Parathyroid adenoma (tissue), 2 donors: ENCODE measurements around the gene TMEM132A.
A peak's percentile ranks its signal among the peaks of the same experiment; 100 is the strongest.
"Not testable (repeated sequence)": the region's sequence is repeated elsewhere in the genome, so short reads cannot be mapped to it uniquely, and the experiment has no call there.

Experiments used
- H2AFZ ChIP-seq: fragments of 300-600 bp; sonication (generic); one replicate; pipeline ENCODE4 v1.7.0; 2017; ENCODE audit warnings: antibody characterized with exemption, mild to moderate bottlenecking
- H3K27ac ChIP-seq: fragments of 300-600 bp; sonication (generic); one replicate; pipeline ENCODE4 v1.7.0; 2017
- H3K27me3 ChIP-seq: fragments of 300-600 bp; sonication (generic); one replicate; pipeline ENCODE4 v1.7.0; 2017; ENCODE audit warnings: low read length; ENCODE audit not compliant: control insufficient read depth, insufficient read depth
- H3K36me3 ChIP-seq: fragments of 300-600 bp; sonication (generic); one replicate; pipeline ENCODE4 v1.7.0; 2017; ENCODE audit warnings: low read length; ENCODE audit not compliant: control insufficient read depth, insufficient read depth
- H3K4me1 ChIP-seq: fragments of 300-600 bp; sonication (generic); one replicate; pipeline ENCODE4 v1.7.0; 2017; ENCODE audit warnings: control low read depth
- H3K4me2 ChIP-seq: fragments of 300-600 bp; sonication (generic); one replicate; pipeline ENCODE4 v1.7.0; 2017; ENCODE audit warnings: low read length
- H3K4me3 ChIP-seq: fragments of 300-600 bp; sonication (generic); one replicate; pipeline ENCODE4 v1.7.0; 2017; ENCODE audit warnings: low read depth, low read length
- H3K79me2 ChIP-seq: fragments of 300-600 bp; sonication (generic); one replicate; pipeline ENCODE4 v1.7.0; 2017; ENCODE audit warnings: control low read depth
- H3K9ac ChIP-seq: fragments of 300-600 bp; sonication (generic); one replicate; pipeline ENCODE4 v1.7.0; 2017; ENCODE audit warnings: mild to moderate bottlenecking
- H3K9me3 ChIP-seq: fragments of 300-600 bp; sonication (generic); one replicate; pipeline ENCODE4 v1.7.0; 2017; ENCODE audit warnings: low read length; ENCODE audit not compliant: control insufficient read depth
- TF ChIP-seq, protein P1 (sequence below): fragments of 300-600 bp; sonication (generic); IDR thresholded peaks from one replicate; pipeline ENCODE4 v1.7.0; 2017; ENCODE audit warnings: antibody characterized with exemption, mild to moderate bottlenecking
- donor health status: primary hyperparathyroidism.

The TMEM132A gene

DNA sequence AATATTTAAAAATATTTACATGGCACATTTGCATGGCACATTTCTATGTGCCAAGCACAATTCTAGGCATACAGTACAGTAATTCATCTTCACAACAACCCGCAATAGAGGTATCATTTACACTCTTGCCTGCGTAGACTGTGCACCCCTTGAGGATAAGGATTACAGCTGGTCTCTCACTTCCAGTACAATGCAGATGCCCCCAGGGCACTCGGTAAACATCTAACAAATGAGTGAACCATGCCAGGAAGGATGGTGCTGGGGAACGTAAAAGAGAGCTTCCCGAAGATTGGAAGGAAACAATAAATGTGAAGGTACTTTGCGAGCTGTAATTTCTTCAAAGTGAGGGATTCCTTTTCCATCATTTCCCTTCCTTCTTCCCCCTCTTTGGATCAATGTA, 19.2 kb upstream of the TMEM132A start:
- Histone ChIP-seq H3K4me1 (peaks cover 12% of the 10 kb centered on the region), H3K4me2 (peak overlapping the region; percentile 84), H3K27me3 (no peaks in the 10 kb centered on the region), H3K79me2 (peaks cover 24% of the 10 kb centered on the region), H3K36me3 (no peaks in the 10 kb centered on the region), H2AFZ (no peak overlapping the region), H3K27ac (peak overlapping the region; percentile 81), H3K4me3 (peak overlapping the region; percentile 83), H3K9me3 (no peaks in the 10 kb centered on the region), H3K9ac (no peak overlapping the region)
- TF ChIP-seq, protein P1, sequence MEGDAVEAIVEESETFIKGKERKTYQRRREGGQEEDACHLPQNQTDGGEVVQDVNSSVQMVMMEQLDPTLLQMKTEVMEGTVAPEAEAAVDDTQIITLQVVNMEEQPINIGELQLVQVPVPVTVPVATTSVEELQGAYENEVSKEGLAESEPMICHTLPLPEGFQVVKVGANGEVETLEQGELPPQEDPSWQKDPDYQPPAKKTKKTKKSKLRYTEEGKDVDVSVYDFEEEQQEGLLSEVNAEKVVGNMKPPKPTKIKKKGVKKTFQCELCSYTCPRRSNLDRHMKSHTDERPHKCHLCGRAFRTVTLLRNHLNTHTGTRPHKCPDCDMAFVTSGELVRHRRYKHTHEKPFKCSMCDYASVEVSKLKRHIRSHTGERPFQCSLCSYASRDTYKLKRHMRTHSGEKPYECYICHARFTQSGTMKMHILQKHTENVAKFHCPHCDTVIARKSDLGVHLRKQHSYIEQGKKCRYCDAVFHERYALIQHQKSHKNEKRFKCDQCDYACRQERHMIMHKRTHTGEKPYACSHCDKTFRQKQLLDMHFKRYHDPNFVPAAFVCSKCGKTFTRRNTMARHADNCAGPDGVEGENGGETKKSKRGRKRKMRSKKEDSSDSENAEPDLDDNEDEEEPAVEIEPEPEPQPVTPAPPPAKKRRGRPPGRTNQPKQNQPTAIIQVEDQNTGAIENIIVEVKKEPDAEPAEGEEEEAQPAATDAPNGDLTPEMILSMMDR: no peak

GRCh38 chr11:60905551-60906113, 18.6 kb upstream of the TMEM132A start:
- H3K27ac ChIP-seq: peak overlapping the region; percentile 81
- H3K9me3 ChIP-seq: no peaks in the 10 kb centered on the region
- H3K9ac ChIP-seq: peak overlapping the region; percentile 54
- no peaks in the 10 kb centered on the region for H3K36me3 ChIP-seq
- peaks cover 24% of the 10 kb centered on the region for H3K79me2 ChIP-seq
- H3K4me1 ChIP-seq: peaks cover 12% of the 10 kb centered on the region
- H3K27me3 ChIP-seq: no peaks in the 10 kb centered on the region
- H2AFZ ChIP-seq: peak overlapping the region; percentile 65
- peak overlapping the region; percentile 83 for H3K4me3 ChIP-seq
- peak overlapping the region; percentile 84 for H3K4me2 ChIP-seq
- TF ChIP-seq, protein P1: no peak

- Histone ChIP-seq H3K79me2 (peaks cover 24% of the 10 kb centered on the region), H3K27me3 (no peaks in the 10 kb centered on the region), H3K9ac (peak within 1 kb of the TSS; percentile 61), H2AFZ (peak within 1 kb of the TSS; percentile 79), H3K36me3 (no peaks in the 10 kb centered on the region), H3K4me2 (peak within 1 kb of the TSS; percentile 84), H3K4me1 (peaks cover 12% of the 10 kb centered on the region), H3K27ac (peak within 1 kb of the TSS; percentile 81), H3K4me3 (peak within 1 kb of the TSS; percentile 83), H3K9me3 (no peaks in the 10 kb centered on the region)
- TF ChIP-seq, protein P1: no peak
These were observed 17.9 kb upstream of the TMEM132A start, which contains the start of gene PRPF19 for GRCh38 chr11:60906132-60906972. PRPF19 (minus strand) TSS chr11:60906585; CDS start chr11:60906382, 203 bp downstream.

- Histone ChIP-seq H3K4me1 (peaks cover 20% of the 10 kb centered on the region), H3K36me3 (no peaks in the 10 kb centered on the region)
- TF ChIP-seq, protein P1: no peak
These were observed 15.5 kb upstream of the TMEM132A start for GRCh38 chr11:60908803-60909202.

GRCh38 chr11:60909680-60910280, 14.5 kb upstream of the TMEM132A start:
- not testable (repeated sequence) for H2AFZ ChIP-seq, H3K4me2 ChIP-seq, H3K36me3 ChIP-seq, H3K9ac ChIP-seq, H3K9me3 ChIP-seq, H3K27me3 ChIP-seq, H3K27ac ChIP-seq, H3K4me3 ChIP-seq
- peaks cover 16% of the 10 kb centered on the region for H3K4me1 ChIP-seq
- peaks cover 16% of the 10 kb centered on the region for H3K79me2 ChIP-seq

More at GRCh38 chr11:60908803-60909202, 15.5 kb upstream of the TMEM132A start:
- Histone ChIP-seq H3K4me3 (no peak overlapping the region), H3K27me3 (no peaks in the 10 kb centered on the region), H3K4me2 (no peak overlapping the region), H2AFZ (no peak overlapping the region), H3K9me3 (no peaks in the 10 kb centered on the region), H3K79me2 (peaks cover 25% of the 10 kb centered on the region), H3K9ac (no peak overlapping the region), H3K27ac (no peak overlapping the region)
